Activated CD8-positive, alpha-beta memory T cell treated with anti-CD3 and anti-CD28 coated beads, Interleukin-2, amount 50 U/mL, for 48 hours (primary cell): ENCODE results near the gene STRADA.

Source experiments
- DNase-seq: peaks from one replicate; pipeline ENCODE4 v3.0.0-alpha.2; 2020

STRADA gene

DNA sequence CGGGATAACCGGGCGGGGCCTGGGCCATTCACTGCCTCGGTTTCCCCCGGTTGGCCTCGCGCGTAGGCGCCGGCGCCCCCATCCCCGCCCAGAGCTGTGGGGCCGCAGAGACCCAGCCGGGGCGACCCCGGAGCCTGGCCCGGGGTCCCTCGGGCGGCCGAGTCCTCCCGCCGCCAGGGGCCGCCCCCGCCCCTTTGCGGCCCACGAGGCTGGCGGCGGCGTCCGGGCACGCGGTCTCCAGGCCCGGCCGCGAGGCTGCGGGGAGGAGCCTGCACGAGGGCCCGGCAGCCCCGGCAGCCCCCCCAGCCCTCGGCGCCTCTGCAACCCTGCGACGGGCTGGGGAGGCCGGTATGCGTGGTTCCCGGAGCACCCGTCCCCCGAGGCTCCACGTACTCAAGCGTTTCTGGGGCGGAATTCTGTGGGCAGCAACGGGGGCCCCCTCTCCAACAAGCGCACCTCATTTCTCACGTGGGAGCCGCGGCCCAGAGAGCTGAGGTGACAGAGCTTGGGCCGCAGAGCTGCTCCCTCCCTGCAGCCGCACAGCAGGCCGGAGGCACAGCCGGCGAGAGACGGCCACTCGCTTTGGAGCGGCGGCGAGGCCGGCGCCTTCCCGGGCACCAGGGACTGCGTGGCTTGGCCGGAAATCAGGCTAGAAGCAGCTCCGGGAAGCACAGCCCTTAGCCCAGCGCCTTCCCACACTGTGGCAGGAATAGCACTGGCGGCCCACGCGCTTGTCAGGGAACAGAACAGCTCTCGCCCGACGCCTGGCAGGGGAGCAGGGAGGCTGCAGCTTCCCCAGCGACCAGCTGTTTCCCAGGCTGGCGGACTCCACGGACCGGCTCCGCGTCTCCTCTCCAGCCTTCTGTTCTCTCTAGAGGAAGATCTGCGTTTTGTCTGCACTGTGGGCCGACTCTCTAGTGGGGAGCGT is 40.8 kb downstream of the STRADA start:
- peak; percentile 79 for DNase-seq

DNA sequence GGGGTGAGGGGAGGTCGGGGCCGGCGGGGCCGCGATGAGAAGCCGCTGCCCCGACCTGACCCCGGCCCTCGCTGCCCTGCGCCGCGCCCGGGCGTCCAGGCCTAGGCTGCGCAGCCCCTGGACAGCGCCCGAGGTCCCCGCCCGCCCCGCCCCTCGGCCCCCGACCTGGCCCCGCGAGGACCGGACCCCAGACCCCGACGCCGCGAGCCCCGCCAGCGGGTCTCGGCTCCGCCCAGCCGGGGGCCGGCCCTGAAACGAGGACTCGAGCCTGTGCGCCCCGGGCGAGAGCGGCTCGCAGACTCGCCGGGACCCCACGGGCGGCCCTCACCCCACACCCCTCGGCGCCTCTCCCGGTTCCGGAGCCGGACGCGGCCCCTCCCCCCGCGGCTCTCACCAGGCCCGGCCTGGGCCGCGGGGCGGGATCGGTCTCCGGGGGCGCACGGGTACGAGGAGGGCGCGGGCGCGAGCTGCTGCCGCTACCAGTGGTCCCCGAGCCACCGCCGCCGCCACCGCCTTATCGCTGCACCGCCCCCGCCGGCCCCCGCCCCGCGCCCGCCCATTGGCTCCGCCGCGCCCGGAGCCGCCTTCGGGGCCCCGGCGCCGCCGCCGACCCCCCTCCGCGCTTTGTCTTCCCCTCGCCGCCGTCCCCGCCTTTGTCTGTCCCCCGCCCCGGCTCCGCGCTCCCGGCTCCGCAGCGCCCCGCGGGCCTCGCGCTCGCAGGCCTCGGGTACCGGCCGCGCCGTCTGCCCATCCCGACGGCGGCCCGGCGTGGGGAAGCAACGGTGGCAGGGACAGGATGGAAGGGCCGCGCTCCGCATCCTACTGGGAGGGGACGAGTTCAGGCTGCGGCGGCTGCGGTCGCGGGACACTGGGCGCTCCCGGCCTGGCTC is 41.7 kb downstream of the STRADA start, which contains the start of gene LIMD2:
TSS of gene LIMD2 (minus strand) at position 488 of the 890 bp plus-strand sequence. CDS start 827 bp downstream, outside the sequence.
- DNase-seq: peak; percentile 89

- DNase-seq: peak; percentile 88
Observed at GRCh38 chr17:63698886-63699637, 42.5 kb downstream of the STRADA start.

- peak; percentile 74 for DNase-seq
Observed at GRCh38 chr17:63698381-63698885, 43.2 kb downstream of the STRADA start.

- DNase-seq: peak; percentile 87
Observed at GRCh38 chr17:63697341-63698286, 44.0 kb downstream of the STRADA start.

DNA sequence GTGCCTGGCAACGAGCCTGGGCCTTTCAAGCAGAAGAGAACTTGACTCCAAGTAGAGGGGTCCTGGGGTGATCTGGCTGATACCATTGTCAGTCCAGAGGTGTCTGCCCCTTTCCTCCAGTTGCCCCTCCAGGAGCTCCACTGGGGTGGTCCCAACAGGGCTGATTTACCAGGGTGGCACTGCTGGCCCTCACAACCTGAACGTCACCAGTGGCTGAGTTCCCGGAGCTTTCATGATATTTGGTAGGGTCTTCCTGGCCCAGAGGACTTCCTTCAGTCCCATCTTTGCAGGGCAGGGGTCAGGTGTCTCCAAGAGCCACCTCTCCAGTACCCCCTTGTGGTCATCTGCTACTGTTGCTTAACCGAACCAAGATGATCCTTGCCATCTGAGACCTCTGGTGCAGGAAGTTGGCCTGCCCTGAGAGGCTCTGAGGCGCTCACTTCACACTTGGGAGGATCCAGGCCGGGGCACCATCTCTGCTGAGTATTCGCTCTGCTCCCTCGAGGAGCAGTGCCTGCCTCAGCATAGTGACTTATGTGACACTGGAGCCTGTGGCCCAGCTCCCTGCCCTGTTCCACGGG is 45.1 kb downstream of the STRADA start:
- peak; percentile 71 for DNase-seq

DNA sequence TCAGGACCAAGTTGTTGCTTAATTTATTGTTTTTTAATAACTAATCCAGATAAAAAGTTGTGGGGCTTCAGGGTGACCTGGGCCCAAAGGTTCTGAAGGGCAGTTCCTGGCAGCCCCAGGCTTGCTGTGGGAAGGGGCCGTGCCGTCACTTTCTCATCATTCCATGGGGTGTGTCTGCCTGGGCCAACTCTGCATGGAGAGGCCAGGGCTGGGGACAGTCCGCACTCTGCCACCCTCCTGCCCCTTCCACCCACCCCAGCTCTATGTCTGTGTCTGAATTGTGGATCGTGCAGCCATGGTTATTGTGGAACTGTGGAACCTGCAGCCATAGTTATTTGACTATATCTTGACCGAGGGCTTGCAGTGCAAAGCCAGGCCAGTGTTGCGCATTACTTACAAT is 45.7 kb downstream of the STRADA start:
- no peak for DNase-seq

GRCh38 chr17:63694950-63695773 is 46.4 kb downstream of the STRADA start:
- no peak for DNase-seq

DNA sequence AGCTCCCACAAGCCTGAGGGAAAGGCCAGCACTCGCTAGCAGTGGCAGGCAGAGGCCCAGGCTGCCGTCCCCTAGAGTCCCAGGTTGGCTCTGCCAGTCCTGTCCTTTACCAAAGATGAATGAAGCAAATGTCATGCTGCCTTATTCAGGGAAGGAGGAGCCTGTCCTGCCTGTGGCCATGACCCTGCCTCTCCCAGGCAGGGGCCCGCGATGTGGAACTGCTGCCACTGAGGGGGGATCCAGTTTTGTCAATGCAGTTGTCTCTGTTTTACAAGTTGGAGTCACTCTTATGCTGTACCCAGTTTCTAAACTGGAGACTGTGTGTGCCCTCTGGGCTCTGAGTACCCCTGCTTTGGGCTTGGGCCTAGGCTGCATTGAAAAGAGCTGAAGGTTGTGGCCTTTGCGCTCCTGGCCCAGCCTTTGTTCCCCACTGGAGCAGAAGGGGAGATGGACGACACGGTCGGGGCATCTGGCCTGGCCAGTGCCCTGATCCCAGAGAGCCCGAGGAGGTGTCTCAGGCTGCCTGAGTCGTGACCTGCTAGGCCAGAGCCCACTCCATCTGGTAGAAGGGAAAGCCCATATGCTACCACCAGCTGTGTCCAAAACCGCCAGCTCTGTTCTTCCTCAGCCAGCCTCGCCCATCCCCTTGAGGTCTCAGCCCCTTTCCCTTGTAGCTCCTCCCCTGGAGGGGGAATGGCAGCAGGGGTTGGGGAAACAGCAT is 47.2 kb downstream of the STRADA start:
- no peak for DNase-seq

DNA sequence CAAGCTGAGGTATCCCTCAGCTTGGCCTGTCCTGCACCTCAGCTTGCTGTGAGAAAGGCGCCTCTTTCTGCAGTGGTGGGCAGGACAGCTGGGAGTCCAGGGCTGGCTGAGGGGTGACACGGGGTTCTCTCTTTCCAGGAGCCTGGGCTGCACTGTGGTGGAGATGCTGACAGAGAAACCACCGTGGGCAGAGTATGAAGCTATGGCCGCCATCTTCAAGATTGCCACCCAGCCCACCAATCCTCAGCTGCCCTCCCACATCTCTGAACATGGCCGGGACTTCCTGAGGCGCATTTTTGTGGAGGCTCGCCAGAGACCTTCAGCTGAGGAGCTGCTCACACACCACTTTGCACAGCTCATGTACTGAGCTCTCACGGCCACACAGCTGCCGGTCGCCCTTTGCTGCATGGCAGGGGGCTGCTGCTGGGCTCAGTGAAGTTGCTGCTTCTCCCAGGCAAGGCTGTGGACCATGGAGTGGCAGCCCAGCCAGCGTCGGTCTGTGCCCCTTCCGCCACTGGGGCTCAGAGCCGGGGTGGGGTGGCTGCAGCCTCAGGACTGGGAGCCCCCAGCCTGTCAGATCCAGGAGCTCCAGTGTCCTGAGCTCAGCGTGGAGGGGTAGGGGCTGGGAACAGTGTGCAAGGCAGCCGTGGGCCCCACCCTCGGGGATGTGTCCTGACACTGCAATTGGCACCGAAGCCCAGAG is 48.0 kb downstream of the STRADA start:
- no peak for DNase-seq

GRCh38 chr17:63692195-63692816 is 49.3 kb downstream of the STRADA start:
- no peak for DNase-seq

DNA sequence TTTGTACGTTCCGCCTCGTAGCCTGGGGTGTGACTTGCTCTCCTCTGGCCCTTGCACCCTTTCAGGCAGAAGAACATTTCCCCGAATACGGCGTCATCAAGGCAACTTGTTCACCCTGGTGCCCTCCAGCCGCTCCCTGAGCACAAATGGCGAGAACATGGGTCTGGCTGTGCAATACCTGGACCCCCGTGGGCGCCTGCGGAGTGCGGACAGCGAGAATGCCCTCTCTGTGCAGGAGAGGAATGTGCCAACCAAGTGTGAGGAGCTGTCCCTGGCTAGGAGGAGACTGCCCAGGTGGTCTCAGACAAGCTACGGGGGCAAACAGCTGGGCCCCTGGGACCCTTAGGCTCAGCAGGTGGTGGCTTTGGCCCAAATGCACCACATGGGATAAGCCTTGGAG is 52.1 kb downstream of the STRADA start:
- DNase-seq: no peak

- DNase-seq: no peak
Observed at GRCh38 chr17:63688396-63689020, 53.1 kb downstream of the STRADA start.

- no peak for DNase-seq
Observed at GRCh38 chr17:63686138-63686685, 55.4 kb downstream of the STRADA start.

DNA sequence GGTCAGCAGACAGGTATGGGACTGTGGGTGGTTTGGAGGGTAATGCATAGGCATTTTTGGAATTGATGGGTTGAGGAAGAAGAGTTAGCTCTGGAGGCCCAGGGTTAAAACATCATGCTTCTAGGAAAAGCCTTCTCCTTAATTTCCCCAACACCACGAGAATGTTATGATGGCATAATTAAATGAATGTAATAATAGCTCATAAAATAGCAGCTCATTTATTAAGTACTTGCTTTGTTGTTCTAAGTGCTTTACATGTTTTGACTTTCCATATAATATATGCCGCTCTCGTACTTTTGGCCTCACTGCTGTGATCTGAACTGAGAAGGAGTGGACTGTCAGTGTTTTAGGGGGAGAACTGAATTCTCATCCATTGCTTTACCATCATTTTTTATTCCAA is 56.0 kb downstream of the STRADA start:
- DNase-seq: no peak

DNA sequence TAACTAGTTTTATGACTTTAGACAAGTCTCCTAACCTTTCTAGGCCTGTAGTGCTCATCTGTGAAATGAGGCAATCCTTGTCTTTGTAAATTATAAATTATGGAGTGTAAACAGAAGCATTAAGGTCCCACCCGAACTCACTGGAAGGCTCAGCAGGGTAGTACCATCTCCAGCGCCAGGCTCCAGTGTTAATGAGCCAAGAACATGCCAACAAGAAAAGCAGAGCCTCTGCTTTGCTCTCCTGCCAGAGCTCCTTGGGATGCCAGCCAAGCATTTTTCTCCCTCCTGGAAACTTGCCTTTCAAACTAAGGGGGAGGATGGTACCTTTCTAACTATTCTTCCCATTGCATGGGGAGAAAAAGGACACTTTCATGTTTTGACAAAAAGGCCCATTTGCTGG is 56.6 kb downstream of the STRADA start:
- no peak for DNase-seq

DNA sequence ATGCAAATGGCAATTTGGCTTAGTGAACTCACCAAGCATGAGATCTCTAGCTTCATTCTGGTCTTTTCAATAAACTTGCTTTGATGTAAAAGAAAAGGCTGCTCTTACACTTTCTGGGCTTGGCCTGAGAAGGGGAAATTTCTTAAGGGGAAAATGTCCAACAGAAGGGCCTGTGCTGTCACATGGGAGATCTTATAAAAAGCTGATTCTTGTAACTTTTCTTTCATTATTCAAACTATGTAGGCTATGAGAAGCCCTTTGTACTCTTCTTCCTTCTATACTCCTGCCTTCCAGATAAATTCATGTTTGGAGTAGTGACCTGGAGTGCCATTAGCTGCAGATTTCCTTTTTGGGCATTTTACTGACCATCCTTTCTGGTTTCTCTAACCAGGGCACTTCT is 58.6 kb downstream of the STRADA start:
- no peak for DNase-seq
